HG02938 (cell line): ENCODE results near the gene RAB44.

ENCODE experiments used
- ATAC-seq: cut with Tn5 transposase; IDR thresholded peaks from one replicate; pipeline ENCODE4 v1.9.1; 2021; ENCODE audit warnings: mild to moderate bottlenecking, moderate library complexity; ENCODE audit not compliant: unreplicated experiment

RAB44 gene

DNA sequence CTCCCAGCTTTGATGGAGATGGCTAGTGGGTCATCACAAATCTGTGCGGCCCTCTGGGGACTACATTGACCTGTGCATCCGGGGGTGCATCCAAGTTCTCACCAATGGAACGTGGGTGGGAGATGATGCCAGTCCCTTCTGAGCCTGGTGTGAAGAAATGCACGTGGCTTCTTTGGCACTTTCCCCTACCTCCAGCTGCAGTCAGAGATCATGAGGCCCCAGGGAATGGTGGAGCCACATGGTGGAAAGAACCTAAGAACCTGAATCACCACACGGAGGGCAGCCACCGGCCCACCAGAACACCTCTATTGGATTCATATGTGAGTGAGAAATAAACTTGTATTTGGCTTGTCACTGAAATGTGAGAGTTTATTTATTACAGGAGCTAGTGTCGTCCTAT, 29.0 kb upstream of the RAB44 start:
- no peak for ATAC-seq

DNA sequence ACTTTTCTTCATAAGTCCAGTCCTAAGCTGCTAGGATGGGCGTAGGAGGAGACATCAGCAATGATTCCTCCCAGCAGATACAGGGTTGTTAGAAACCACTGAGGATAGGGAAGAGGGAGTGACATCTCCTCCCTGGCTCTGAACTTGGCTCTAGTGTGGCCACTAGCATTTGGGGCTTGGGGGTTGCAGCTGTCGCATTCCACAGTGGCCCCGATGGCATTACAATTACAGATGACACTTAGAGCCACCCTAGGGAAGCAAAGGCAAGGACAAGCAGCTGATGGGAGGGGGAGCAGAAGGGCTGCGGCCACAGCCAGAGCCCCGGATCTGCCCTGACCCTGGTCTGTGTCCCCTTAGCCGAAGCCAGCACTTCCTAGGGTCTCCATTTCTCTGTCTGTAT, 28.6 kb upstream of the RAB44 start:
- no peak for ATAC-seq

DNA sequence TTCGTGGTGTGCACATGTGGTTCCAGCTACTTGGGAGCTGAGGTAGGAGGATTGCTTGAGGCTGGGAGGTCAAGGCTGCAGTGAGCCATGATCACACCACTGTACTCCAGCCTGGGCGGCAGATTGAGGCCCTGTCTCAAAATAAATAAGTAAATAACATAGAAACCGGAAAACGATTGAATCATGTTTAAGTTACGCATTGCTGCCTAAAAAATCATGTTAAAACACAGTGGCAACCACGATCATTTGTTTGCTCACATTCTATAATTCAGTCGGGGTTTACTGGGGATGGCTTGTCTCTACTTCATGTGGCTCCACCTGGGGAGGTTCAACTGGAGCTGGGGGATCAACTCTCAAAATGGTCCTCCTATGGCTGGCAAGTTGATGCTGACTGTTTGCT, 27.4 kb upstream of the RAB44 start:
- ATAC-seq: no peak

DNA sequence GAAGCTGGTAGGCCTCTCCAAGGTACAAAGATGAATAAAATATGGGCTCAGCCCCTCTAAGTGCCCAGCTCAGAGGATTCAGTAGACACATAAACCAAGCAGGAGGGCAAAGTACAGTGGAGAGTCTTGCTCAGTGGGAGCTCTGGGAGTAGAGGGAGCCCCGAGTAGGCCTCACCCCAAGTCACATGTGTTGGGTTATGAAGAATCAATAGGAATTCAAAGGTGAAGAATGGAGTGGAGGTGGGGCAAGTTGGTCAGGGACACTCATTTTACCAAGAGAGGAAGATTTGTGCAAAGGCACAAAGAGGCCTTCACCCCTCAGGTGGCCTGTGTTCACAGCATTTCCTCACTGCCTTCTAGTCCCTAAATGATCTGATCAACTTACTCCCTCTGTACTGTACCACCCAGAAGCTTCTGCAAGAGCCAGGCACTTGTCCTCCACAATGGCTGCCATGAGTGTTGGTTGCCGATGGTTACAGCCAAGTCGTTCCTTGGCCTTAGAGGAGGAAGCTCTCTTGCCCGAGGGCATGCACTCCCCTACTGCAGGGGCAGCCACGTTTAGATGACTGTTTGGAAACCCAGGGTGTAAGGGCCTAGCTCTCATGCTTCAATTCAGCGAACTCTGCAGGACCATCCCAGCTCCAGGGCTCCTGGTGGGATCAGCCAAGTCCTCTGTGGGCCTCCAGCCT, 25.8 kb upstream of the RAB44 start:
- no peak for ATAC-seq

DNA sequence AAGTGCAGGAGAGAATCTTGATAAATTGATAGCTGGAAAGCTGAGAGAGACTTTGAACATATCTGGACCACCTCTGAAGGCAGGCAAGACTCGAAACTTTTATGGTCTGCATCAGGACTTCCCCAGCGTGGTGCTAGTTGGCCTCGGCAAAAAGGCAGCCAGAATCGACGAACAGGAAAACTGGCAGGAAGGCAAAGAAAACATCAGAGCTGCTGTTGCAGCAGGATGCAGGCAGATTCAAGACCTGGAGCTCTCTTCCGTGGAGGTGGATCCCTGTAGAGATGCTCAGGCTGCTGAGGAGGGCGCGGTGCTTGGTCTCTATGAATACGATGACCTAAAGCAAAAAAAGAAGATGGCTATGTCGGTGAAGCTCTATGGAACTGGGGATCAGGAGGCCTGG, 23.7 kb upstream of the RAB44 start:
- ATAC-seq: no peak

DNA sequence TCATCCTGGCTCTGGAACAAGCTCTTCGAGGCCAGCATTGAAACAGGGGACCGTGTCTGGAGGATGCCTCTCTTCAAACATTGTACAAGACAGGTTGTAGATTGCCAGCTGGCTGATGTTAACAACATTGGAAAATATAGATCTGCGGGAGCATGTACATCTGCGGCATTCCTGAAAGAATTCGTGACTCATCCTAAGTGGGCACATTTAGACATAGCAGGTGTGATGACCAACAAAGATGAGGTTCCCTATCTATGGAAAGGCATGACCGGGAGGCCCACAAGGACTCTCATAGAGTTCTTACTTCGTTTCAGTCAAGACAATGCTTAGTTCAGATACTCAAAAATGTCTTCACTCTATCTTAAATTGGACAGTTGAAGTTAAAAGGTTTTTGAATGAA, 22.7 kb upstream of the RAB44 start:
- ATAC-seq: no peak

DNA sequence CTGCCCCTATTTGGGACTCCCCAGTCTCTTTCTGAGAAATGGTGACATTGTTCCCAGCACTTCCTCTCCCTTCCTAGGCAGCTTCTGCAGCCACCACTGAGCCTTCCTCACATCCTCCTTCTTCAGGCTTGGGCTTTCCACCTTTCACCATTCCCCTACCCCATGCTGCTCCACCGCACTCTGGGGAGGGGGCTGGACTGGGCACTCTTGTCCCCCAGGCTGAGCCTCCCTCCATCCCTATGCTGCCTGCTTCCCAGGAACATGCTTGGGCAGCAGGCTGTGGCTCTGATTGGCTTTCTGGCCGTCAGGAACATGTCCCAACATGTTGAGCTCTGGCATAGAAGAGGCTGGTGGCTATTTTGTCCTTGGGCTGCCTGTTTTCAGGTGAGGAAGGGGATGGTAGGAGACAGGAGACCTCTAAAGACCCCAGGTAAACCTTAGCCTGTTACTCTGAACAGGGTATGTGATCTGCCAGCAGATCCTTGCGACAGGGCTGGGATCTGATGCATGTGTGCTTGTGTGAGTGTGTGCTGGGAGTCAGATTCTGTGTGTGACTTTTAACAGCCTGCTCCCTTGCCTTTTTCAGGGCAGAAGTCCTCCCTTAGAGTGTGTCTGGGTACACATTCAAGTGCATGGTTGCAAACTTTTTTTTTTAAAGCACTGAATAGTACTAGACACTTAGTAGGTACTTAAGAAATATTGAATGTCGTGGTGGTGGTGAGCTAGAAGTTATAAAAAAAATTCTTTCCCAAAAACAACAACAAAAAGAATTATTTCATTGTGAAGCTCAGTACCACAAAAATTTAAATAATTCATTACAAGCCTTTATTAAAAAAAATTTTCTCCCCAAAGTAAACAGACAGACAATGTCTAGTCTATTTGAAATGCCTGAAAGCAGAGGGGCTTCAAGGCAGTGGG, 21.2 kb upstream of the RAB44 start:
- no peak for ATAC-seq

DNA sequence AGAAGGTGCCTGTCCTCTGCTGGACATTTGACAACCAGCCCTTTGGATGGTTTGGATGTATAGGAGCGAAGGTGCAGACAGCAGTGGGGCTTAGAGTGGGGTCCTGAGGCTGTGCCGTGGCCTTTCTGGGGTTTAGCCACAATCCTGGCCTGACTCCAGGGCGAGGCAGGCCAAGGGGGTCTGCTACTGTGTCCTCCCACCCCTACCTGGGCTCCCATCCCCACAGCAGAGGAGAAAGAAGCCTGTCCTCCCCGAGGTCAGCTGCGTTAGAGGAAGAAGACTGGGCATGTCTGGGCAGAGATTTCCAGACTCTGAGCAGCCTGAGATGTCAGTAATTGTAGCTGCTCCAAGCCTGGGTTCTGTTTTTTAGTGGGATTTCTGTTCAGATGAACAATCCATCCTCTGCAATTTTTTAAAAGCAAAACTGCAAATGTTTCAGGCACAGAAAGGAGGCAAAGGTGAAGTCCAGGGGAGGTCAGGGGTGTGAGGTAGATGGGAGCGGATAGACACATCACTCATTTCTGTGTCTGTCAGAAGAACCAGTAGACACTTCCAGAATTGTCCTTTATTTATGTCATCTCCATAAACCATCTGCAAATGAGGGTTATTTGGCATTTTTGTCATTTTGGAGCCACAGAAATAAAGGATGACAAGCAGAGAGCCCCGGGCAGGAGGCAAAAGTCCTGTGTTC, 20.4 kb upstream of the RAB44 start:
- ATAC-seq: no peak

DNA sequence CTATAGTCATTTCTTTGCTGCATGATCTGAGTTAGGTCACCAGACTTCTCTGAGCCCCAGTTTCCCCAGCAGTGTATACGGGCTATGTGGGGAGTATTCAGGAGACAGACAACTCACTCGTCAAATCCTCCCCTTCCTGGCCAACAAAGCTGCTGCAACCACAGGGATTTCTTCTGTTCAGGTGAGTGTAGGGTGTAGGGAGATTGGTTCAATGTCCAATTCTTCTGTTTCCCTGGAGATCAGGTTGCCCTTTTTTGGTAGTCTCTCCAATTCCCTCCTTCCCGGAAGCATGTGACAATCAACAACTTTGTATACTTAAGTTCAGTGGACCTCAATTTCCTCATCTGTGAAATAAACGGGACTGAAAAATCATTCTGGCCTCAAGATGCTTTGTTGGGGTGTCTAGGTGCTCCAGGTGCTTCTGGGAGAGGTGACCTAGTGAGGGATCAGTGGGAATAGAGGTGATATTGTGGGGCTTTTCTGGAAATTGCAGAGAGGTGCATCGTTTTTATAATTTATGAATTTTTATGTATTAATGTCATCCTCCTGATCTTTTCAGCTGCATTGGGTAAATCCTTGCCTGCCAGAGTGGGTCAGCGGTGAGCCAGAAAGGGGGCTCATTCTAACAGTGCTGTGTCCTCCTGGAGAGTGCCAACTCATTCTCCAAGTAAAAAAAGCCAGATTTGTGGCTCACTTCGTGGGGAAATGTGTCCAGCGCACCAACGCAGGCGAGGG, 19.7 kb upstream of the RAB44 start:
- no peak for ATAC-seq

DNA sequence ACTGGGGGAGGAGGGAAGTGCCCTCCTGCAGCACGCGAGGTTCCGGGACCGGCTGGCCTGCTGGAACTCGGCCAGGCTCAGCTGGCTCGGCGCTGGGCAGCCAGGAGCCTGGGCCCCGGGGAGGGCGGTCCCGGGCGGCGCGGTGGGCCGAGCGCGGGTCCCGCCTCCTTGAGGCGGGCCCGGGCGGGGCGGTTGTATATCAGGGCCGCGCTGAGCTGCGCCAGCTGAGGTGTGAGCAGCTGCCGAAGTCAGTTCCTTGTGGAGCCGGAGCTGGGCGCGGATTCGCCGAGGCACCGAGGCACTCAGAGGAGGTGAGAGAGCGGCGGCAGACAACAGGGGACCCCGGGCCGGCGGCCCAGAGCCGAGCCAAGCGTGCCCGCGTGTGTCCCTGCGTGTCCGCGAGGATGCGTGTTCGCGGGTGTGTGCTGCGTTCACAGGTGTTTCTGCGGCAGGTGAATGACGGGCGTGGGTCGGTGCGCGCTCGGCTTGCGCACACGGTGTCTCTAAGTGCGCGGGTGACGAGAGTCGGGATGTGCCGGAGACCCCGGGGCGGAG, 19.1 kb upstream of the RAB44 start, which contains the start of gene CDKN1A:
TSS of gene CDKN1A (plus strand) at position 227 of the 555 bp plus-strand sequence. CDS start 5,388 bp downstream, outside the sequence.
- ATAC-seq: peak; percentile 38

DNA sequence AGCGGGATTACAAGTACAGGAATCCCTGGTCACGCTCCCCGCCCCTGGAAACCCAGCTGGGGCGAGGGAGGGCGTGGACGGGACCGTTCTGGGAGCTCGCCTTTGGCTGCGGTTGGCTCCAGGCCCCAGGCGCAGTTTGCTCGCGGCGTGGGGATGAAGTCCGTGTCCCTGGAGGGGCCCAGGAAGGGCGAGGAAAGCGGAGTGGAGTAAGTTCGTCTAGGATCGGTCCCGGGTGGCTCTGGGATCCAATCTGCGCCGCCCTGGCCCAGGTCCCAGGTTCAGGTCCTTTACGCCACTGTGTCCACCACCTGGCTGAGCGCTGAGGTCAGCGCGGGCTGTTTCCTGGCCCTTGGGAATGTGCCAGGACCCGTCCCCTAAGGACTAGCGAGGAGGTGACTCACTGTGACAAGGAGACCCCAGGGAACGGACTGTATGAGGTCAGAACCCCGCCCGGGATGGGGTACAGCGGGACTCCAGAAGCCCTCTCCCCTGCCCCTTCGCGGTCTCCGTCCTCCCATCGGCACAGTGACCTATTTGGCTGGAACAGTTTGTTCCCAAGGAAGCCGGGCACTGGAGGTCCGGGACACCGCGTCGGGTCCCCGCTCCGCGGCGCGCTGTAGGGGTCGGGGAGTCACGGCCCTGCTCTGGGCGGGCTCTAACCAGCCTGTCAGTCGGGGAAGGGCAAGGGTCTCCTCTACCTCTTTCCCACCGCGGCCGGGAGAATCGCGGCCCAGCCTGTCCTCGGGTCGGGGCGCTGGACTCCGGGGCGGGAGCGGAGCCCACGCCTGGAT, 18.4 kb upstream of the RAB44 start:
- no peak for ATAC-seq

DNA sequence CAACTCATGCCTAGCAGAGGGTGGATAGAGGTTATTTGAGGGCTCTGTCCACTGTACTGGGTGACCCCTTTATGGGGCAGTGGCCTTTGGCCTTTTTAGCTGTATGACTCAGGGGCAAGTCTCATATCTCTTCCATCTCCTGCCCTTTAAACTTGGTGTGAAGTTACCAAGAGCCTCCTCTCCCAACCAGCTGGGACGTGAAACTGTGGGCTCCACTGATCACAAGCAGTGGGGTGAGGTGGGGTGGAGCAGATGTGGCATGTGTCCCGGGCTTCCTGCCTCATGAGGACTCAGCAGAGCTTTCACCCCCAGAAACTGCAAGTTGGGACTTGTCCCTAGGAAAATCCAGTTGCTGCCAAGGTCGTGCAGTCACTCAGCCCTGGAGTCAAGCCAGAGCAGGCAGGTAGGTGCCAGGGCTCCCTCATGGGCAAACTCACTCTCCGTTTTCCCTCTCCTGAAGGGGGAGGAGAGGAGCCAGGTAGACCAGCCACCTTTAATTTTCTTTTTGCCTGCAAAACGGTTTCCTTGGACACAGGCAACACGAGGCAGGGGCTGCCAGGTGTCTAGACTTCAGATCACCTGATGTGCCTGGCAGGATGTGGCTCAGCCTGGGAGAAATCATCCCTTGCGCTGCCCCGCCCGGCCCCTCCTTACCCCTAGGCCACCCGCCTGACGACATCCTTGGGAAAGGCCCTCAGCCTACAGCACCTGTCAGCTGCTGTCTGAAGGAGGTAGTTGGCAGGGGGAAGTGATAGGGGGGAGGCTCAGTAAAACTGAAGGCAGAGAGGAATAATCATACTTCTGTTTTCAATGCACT, 15.1 kb upstream of the RAB44 start:
- ATAC-seq: no peak

DNA sequence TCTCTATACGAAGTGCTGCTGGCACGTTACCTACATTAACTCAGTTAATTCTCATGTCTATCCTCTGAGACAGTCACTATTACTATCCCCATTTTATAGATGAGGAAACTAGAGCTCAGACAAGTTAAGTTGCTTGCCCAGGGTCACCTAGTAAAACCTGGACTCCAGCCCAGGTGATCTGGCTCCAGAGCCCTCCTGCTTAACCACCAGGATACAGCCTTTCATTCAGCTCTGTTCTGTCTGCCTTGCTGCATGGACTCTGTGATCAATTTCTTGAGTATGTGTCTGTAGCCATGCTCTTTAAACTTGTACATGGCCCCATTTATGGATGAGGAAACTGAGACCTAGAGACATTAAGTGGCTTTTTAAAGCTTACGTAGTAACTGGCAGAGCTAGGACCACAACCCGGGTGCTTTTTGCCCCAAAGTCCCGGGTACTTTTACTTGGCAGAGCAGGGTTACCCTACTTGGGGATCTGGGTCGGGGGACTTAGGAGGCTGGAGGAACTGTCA, 14.4 kb upstream of the RAB44 start:
- ATAC-seq: no peak

DNA sequence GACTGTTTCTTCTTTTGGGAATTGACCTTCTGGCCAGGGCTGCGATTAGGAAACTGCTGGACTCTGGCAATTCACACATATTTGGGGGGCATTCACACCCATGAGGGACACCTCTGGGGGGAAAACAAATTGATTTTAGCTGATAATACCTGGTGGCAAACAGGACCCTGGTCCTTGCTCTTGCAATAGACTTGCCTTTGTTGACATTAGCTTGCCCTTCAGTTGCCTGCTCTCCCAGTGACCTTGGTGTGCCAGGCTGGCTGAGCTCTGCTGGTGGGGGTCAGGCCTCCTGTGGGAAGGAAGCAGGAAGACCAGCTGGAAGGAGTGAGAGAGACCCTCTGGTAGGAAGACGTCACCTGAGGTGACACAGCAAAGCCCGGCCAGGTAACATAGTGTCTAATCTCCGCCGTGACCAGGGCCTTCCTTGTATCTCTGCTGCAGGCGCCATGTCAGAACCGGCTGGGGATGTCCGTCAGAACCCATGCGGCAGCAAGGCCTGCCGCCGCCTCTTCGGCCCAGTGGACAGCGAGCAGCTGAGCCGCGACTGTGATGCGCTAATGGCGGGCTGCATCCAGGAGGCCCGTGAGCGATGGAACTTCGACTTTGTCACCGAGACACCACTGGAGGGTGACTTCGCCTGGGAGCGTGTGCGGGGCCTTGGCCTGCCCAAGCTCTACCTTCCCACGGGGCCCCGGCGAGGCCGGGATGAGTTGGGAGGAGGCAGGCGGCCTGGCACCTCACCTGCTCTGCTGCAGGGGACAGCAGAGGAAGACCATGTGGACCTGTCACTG, 13.8 kb upstream of the RAB44 start:
- ATAC-seq: no peak

DNA sequence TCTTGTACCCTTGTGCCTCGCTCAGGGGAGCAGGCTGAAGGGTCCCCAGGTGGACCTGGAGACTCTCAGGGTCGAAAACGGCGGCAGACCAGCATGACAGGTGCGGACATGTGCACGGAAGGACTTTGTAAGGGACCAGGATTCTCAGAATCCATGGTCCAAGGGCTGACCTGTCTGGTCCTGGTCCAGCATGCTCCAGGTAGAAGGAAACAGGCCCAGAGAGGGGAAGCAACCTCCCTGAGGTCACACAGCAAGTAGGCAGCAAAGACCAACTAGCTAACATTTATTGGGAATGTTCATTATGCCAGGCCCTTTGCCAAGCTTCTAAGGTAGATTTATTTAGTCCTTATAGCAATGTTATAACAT, 13.2 kb upstream of the RAB44 start:
- ATAC-seq: no peak

DNA sequence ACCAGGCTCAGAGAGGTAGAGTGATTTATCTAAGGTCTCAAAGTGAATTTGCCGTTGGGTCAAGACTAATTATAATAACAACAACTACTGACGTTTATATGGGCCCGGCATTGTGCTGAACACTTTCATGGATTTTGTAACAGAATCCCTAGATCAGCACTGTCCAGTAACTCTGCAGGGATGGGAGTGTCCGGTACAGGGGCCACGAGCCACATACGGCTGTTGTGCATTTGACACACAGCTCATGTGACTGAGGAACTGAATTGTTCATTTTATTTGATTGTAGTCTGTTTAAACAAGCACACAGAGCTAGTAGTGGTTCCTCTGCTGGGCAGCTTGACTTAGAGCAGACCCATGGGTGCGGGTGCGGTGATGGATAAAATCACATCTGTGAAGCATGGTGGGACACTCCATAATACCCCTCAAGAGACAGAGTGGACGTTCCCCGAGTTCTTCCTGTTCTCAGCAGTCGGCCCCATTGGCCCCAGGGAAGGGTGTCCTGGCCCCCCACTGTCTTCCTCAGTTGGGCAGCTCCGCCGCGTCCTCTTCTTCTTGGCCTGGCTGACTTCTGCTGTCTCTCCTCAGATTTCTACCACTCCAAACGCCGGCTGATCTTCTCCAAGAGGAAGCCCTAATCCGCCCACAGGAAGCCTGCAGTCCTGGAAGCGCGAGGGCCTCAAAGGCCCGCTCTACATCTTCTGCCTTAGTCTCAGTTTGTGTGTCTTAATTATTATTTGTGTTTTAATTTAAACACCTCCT, 12.3 kb upstream of the RAB44 start:
- no peak for ATAC-seq

DNA sequence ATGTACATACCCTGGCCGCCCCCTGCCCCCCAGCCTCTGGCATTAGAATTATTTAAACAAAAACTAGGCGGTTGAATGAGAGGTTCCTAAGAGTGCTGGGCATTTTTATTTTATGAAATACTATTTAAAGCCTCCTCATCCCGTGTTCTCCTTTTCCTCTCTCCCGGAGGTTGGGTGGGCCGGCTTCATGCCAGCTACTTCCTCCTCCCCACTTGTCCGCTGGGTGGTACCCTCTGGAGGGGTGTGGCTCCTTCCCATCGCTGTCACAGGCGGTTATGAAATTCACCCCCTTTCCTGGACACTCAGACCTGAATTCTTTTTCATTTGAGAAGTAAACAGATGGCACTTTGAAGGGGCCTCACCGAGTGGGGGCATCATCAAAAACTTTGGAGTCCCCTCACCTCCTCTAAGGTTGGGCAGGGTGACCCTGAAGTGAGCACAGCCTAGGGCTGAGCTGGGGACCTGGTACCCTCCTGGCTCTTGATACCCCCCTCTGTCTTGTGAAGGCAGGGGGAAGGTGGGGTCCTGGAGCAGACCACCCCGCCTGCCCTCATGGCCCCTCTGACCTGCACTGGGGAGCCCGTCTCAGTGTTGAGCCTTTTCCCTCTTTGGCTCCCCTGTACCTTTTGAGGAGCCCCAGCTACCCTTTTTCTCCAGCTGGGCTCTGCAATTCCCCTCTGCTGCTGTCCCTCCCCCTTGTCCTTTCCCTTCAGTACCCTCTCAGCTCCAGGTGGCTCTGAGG, 11.5 kb upstream of the RAB44 start:
- no peak for ATAC-seq
